SK-N-SH treated with all-trans-retinoic acid at 6 μM for 48 hours (cell line): ENCODE results near the gene PDZD2.

ENCODE experiments used
- ATAC-seq: fragments of 200-7000 bp; cut with Tn5 transposase; 3 replicates; pipeline ENCODE4 v1.9.1; 2020; ENCODE audit warnings: mild to moderate bottlenecking, moderate library complexity
- ARNTL ChIP-seq: fragments of 450-650 bp; formaldehyde crosslinking; IDR thresholded peaks from 2 replicates; pipeline ENCODE4 v1.5.0; 2020; ENCODE audit warnings: low read depth, mild to moderate bottlenecking, moderate library complexity, borderline replicate concordance
- BACH2 ChIP-seq: fragments of 250-450 bp; sonication (Bioruptor Pico); IDR thresholded peaks from 2 replicates; pipeline ENCODE4 v1.9.0; 2021; ENCODE audit warnings: mild to moderate bottlenecking, borderline replicate concordance
- CREB5 ChIP-seq: fragments of 250-450 bp; sonication (Bioruptor Pico); IDR thresholded peaks from 2 replicates; pipeline ENCODE4 v1.5.1; 2020; ENCODE audit warnings: low read depth, mild to moderate bottlenecking, moderate library complexity
- CSDC2 ChIP-seq: fragments of 250-450 bp; sonication (Bioruptor Pico); IDR thresholded peaks from 2 replicates; pipeline ENCODE4 v1.5.0; 2020; ENCODE audit warnings: mild to moderate bottlenecking, moderate library complexity
- CSRNP3 ChIP-seq: fragments of 250-450 bp; sonication (Bioruptor Pico); IDR thresholded peaks from 2 replicates; pipeline ENCODE4 v1.5.1; 2021; ENCODE audit warnings: mild to moderate bottlenecking, moderate library complexity
- ESRRG ChIP-seq: fragments of 250-450 bp; sonication (Bioruptor Pico); IDR thresholded peaks from 2 replicates; pipeline ENCODE4 v1.6.1; 2021; ENCODE audit warnings: mild to moderate bottlenecking
- ISL1 ChIP-seq: fragments of 250-450 bp; sonication (Bioruptor Pico); IDR thresholded peaks from 2 replicates; pipeline ENCODE4 v2.1.2; 2022; ENCODE audit warnings: mild to moderate bottlenecking, moderate library complexity
- PATZ1 ChIP-seq: fragments of 250-450 bp; sonication (Bioruptor Pico); IDR thresholded peaks from 2 replicates; pipeline ENCODE4 v1.8.0; 2020; ENCODE audit warnings: mild to moderate bottlenecking, moderate library complexity, borderline replicate concordance
- POU6F1 ChIP-seq: fragments of 250-450 bp; sonication (Bioruptor Pico); IDR thresholded peaks from 2 replicates; pipeline ENCODE4 v1.8.0; 2021; ENCODE audit warnings: low read depth, mild to moderate bottlenecking, moderate library complexity, borderline replicate concordance
- PPARA ChIP-seq: fragments of 250-450 bp; sonication (Bioruptor Pico); IDR thresholded peaks from 2 replicates; pipeline ENCODE4 v1.5.0; 2020; ENCODE audit warnings: mild to moderate bottlenecking, borderline replicate concordance
- RARB ChIP-seq: fragments of 250-450 bp; sonication (Bioruptor Pico); IDR thresholded peaks from 2 replicates; pipeline ENCODE4 v1.8.0; 2021; ENCODE audit warnings: mild to moderate bottlenecking, moderate library complexity
- TCF4 ChIP-seq: fragments of 250-450 bp; sonication (Bioruptor Pico); IDR thresholded peaks from 2 replicates; pipeline ENCODE4 v1.8.0; 2021; ENCODE audit warnings: mild to moderate bottlenecking, moderate library complexity, borderline replicate concordance
- TOX ChIP-seq: fragments of 250-450 bp; sonication (Bioruptor Pico); IDR thresholded peaks from 2 replicates; pipeline ENCODE4 v1.8.0; 2021; ENCODE audit warnings: mild to moderate bottlenecking, moderate library complexity, borderline replicate concordance
- TSHZ2 ChIP-seq: fragments of 250-450 bp; sonication (Bioruptor Pico); IDR thresholded peaks from 2 replicates; pipeline ENCODE4 v1.5.0; 2020; ENCODE audit warnings: mild to moderate bottlenecking, moderate library complexity
- ZC3H10 ChIP-seq: fragments of 250-450 bp; sonication (Bioruptor Pico); IDR thresholded peaks from 2 replicates; pipeline ENCODE4 v1.5.1; 2021; ENCODE audit warnings: mild to moderate bottlenecking, moderate library complexity
- ZFP3 ChIP-seq: fragments of 250-450 bp; sonication (Bioruptor Pico); IDR thresholded peaks from 2 replicates; pipeline ENCODE4 v1.5.0; 2020; ENCODE audit warnings: mild to moderate bottlenecking, moderate library complexity
- ZFP30 ChIP-seq: fragments of 450-650 bp; formaldehyde crosslinking; IDR thresholded peaks from 2 replicates; pipeline ENCODE4 v1.5.0; 2022; ENCODE audit warnings: mild to moderate bottlenecking, moderate library complexity
- ZNF565 ChIP-seq: fragments of 450-650 bp; formaldehyde crosslinking; conservative IDR thresholded peaks from 2 replicates; pipeline ENCODE4 v1.5.0; 2020; ENCODE audit warnings: low read depth, mild to moderate bottlenecking, moderate library complexity
- ZNF70 ChIP-seq: fragments of 450-650 bp; formaldehyde crosslinking; IDR thresholded peaks from 2 replicates; pipeline ENCODE4 v1.5.0; 2020; ENCODE audit warnings: mild to moderate bottlenecking, moderate library complexity
- ZNF8 ChIP-seq: fragments of 450-650 bp; formaldehyde crosslinking; IDR thresholded peaks from 2 replicates; pipeline ENCODE4 v1.5.0; 2020; ENCODE audit warnings: mild to moderate bottlenecking, moderate library complexity

The PDZD2 gene

GRCh38 chr5:31894141-31894540, 255.2 kb downstream of the PDZD2 start (continued):
- TF ChIP-seq CREB5 (no peak), ZC3H10 (no peak), TCF4 (no peak)

- no peak for ATAC-seq
- TF ChIP-seq CREB5 (no peak), POU6F1 (no peak), ZFP3 (CRISPR knock-in tag) (no peak), ZNF70 (CRISPR knock-in tag) (no peak), ZC3H10 (no peak), TOX (CRISPR knock-in tag) (no peak), ESRRG (CRISPR knock-in tag) (no peak), ZFP30 (CRISPR knock-in tag) (no peak), TSHZ2 (CRISPR knock-in tag) (no peak), CSRNP3 (CRISPR knock-in tag) (no peak), PATZ1 (CRISPR knock-in tag) (no peak), ISL1 (CRISPR knock-in tag) (no peak), ZNF565 (CRISPR knock-in tag) (no peak), PPARA (CRISPR knock-in tag) (no peak), ZNF8 (no peak), RARB (CRISPR knock-in tag) (no peak), ARNTL (no peak), BACH2 (CRISPR knock-in tag) (no peak), CSDC2 (CRISPR knock-in tag) (no peak)
Measured at GRCh38 chr5:31895199-31895820, 256.4 kb downstream of the PDZD2 start.

GRCh38 chr5:31898036-31898632, 259.2 kb downstream of the PDZD2 start:
- no peak for ATAC-seq
- TF ChIP-seq POU6F1 (no peak), ESRRG (CRISPR knock-in tag) (no peak), ISL1 (CRISPR knock-in tag) (no peak), TSHZ2 (CRISPR knock-in tag) (no peak), PATZ1 (CRISPR knock-in tag) (no peak), RARB (CRISPR knock-in tag) (no peak), ZFP3 (CRISPR knock-in tag) (no peak)
